Hepatocyte (in vitro differentiated cells): ENCODE data around the gene FADD. TPM values are rescaled to one million over a fixed set of nuclear protein-coding genes. Genes with fewer than 3 reads are reported as not detected.

Experiments used
- DNase-seq: peaks from one replicate; pipeline ENCODE4 v3.0.0-alpha.2; 2016; ENCODE audit warnings: low spot score
- H2AFZ ChIP-seq: fragments of 200-600 bp; sonication (generic); 2 replicates; pipeline ENCODE4 v1.6.0; 2016; ENCODE audit warnings: antibody characterized with exemption, mild to moderate bottlenecking
- H3K27ac ChIP-seq: fragments of 200-600 bp; sonication (generic); 2 replicates; pipeline ENCODE4 v1.5.1; 2016; ENCODE audit warnings: mild to moderate bottlenecking
- H3K27me3 ChIP-seq: fragments of 200-600 bp; sonication (generic); 2 replicates; pipeline ENCODE4 v1.6.1; 2016
- H3K36me3 ChIP-seq: fragments of 200-600 bp; sonication (generic); replicated peaks from 2 replicates; pipeline ENCODE4 v1.5.1; 2016; ENCODE audit warnings: low read depth; ENCODE audit not compliant: insufficient read depth
- H3K4me1 ChIP-seq: fragments of 200-600 bp; sonication (generic); 2 replicates; pipeline ENCODE4 v1.5.1; 2016; ENCODE audit warnings: mild to moderate bottlenecking, moderate library complexity; ENCODE audit not compliant: insufficient read depth
- H3K4me2 ChIP-seq: fragments of 200-600 bp; sonication (generic); 2 replicates; pipeline ENCODE4 v1.6.0; 2016
- H3K4me3 ChIP-seq: fragments of 200-600 bp; sonication (generic); 2 replicates; pipeline ENCODE4 v1.5.1; 2016; ENCODE audit warnings: mild to moderate bottlenecking
- H3K79me2 ChIP-seq: fragments of 200-600 bp; sonication (generic); 2 replicates; pipeline ENCODE4 v1.6.0; 2017; ENCODE audit warnings: mild to moderate bottlenecking
- H3K9me2 ChIP-seq: fragments of 200-600 bp; sonication (generic); replicated peaks from 2 replicates; pipeline ENCODE4 v1.6.0; 2017; ENCODE audit warnings: mild to moderate bottlenecking; ENCODE audit not compliant: insufficient read depth
- H3K9me3 ChIP-seq: fragments of 200-600 bp; sonication (generic); 2 replicates; pipeline ENCODE4 v1.5.1; 2016; ENCODE audit warnings: low read depth, mild to moderate bottlenecking
- H4K20me1 ChIP-seq: fragments of 200-600 bp; sonication (generic); 2 replicates; pipeline ENCODE4 v1.6.0; 2016; ENCODE audit warnings: mild to moderate bottlenecking; ENCODE audit not compliant: insufficient read depth, poor library complexity, severe bottlenecking
- EZH2 ChIP-seq: fragments of 200-600 bp; sonication (generic); IDR thresholded peaks from 2 replicates; pipeline ENCODE4 v1.6.1; 2016; ENCODE audit warnings: antibody characterized with exemption, mild to moderate bottlenecking, borderline replicate concordance
- EZH2phosphoT487 ChIP-seq: fragments of 200-600 bp; sonication (generic); IDR thresholded peaks from one replicate; pipeline ENCODE4 v1.6.1; 2018; ENCODE audit warnings: antibody characterized with exemption, mild to moderate bottlenecking, low read depth, moderate library complexity; ENCODE audit not compliant: unreplicated experiment, severe bottlenecking
- WGBS: methylation state at CpG from one replicate; pipeline ENCODE4 v1.1.6; 2016; ENCODE audit warnings: low lambda C conversion rate; ENCODE audit errors: missing lambda C conversion rate; 5-methylcytosine and 5-hydroxymethylcytosine counted together
- polyA plus RNA-seq: library from polyadenylated mRNA; unstranded; fragments of >200 nt; fragmentation: Nextera tagmentation; extraction: Ambion mirVana; gene quantifications from 2 replicates; pipeline ENCODE4 v1.2.1, GENCODE V29; 2016
- total RNA-seq: library from RNA; depleted of rRNA; stranded (reverse); fragments of >200 nt; gene quantifications from 2 replicates; pipeline ENCODE4 v1.2.3, GENCODE V29; 2014
- TF ChIP-seq, protein P1 (sequence below): fragments of 200-600 bp; sonication (generic); IDR thresholded peaks from 2 replicates; pipeline ENCODE4 v1.5.1; 2016; ENCODE audit warnings: antibody characterized with exemption, mild to moderate bottlenecking; ENCODE audit not compliant: poor library complexity

Gene FADD
- total and polyA plus RNA-seq, 2 experiments from 2014 or later: 29.6 to 36.1 TPM

DNA sequence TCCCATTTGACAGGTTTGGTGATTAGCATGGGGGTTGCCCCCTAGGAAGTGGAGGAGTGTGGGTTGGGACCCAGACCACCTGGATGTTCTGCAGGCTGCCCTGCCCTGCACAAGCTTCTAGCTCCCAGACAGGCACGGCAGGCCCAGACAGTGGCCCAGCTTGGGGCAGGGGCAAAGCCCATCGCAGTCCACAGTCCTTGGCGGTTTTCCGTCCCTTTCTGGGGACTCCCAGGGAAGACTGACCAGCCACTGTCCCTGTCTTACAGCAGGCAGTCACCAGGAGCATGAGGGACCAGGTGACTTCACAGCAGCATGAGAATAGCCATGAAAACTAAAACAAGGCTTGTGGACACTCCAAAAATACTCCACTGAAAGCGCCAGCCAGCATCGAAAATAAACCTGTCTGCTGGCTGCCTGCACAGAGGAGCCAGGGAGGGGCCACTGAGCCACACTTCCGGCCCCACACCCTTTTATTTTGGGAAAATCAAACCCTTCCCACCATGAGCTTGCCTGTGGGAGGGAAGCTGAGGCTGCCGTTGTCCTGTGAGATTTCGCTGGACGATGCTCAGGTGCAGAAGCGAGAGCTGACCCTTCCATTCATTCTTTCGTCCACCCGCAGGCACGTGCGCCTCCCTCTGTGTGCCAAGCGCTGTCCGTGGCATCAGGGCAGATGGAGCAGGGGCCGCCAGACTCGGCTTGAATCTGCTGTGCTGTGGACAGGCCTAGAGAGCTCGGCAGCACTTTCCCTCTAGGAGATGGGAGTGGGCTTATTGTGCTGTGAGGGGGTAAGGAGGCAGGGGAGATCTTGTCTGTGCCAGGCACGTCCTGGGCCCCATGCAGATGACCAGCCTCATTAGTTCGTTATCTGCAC is 28.0 kb downstream of the FADD start:
- Histone ChIP-seq H3K79me2 (no peaks in the 10 kb centered on the region), H3K27ac (no peak overlapping the region), H3K4me1 (no peaks in the 10 kb centered on the region), H3K36me3 (no peaks in the 10 kb centered on the region), H2AFZ (no peak overlapping the region), H3K4me2 (no peak overlapping the region), H4K20me1 (no peaks in the 10 kb centered on the region), H3K27me3 (no peaks in the 10 kb centered on the region), H3K9me3 (no peaks in the 10 kb centered on the region), H3K4me3 (no peak overlapping the region), H3K9me2 (no peaks in the 10 kb centered on the region)
- WGBS: 90% methylated on average over 22 of the region's 22 CpGs
- TF ChIP-seq, protein P1, sequence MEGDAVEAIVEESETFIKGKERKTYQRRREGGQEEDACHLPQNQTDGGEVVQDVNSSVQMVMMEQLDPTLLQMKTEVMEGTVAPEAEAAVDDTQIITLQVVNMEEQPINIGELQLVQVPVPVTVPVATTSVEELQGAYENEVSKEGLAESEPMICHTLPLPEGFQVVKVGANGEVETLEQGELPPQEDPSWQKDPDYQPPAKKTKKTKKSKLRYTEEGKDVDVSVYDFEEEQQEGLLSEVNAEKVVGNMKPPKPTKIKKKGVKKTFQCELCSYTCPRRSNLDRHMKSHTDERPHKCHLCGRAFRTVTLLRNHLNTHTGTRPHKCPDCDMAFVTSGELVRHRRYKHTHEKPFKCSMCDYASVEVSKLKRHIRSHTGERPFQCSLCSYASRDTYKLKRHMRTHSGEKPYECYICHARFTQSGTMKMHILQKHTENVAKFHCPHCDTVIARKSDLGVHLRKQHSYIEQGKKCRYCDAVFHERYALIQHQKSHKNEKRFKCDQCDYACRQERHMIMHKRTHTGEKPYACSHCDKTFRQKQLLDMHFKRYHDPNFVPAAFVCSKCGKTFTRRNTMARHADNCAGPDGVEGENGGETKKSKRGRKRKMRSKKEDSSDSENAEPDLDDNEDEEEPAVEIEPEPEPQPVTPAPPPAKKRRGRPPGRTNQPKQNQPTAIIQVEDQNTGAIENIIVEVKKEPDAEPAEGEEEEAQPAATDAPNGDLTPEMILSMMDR: no peak
- TF ChIP-seq EZH2: no peak
- DNase-seq: no peak

DNA sequence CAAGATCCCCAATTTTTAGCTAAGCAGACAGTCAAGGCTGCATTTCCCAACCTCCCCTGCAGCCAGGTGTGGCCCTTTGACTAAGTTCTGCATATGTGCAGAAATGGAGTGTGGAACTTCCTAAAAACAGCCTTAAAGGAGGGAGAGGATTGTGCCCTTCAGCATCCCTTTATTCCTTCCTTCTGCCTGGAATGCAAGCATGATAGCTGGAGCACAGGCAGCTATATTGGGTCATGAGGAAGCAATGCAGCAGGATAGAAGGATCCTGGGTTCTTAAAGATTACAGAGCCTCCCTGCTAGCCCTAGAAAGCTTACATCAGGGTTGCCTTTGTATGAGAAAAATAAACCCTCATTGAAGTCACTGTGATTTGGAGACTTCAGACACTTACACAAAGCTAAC is 29.9 kb downstream of the FADD start:
- H3K79me2 ChIP-seq: no peaks in the 10 kb centered on the region
- H3K27me3 ChIP-seq: no peaks in the 10 kb centered on the region

DNA sequence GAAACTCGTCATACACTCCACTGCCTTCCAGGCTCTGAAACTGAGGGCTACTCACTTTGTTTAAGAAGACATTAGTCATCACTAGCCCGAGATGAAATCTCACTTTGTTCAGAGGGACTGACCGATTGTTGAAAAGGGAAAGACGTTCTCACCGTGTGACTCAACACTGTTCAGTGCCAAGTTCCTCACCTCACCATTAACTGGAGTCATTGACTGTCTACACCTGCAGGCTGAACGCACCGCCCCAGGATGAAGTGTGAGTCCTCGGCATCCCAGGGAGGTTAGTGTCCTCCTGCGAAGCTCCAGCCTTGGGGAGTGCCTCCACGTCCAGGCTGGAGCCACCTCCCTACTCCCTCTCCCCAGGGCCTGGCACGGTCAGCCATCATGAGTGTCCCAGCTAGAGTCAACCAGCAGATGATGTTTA is 30.4 kb downstream of the FADD start:
- no peaks in the 10 kb centered on the region for H3K79me2 ChIP-seq
- no peak overlapping the region for H3K27ac ChIP-seq
- no peaks in the 10 kb centered on the region for H3K9me2 ChIP-seq
- no peak overlapping the region for H3K4me3 ChIP-seq
- no peaks in the 10 kb centered on the region for H3K27me3 ChIP-seq
- peak; percentile 58 for DNase-seq
- no peak overlapping the region for H2AFZ ChIP-seq
- no peak for TF ChIP-seq EZH2phosphoT487
- TF ChIP-seq, protein P1: no peak
- TF ChIP-seq EZH2: no peak
- no peaks in the 10 kb centered on the region for H3K36me3 ChIP-seq
- no peak overlapping the region for H3K4me2 ChIP-seq
- no peaks in the 10 kb centered on the region for H3K9me3 ChIP-seq
- no peaks in the 10 kb centered on the region for H3K4me1 ChIP-seq
- no peaks in the 10 kb centered on the region for H4K20me1 ChIP-seq
- WGBS: 73% methylated on average over 11 of the region's 11 CpGs

More for the DNA sequence above, 29.9 kb downstream of the FADD start:
- Histone ChIP-seq H3K36me3 (no peaks in the 10 kb centered on the region), H3K9me3 (no peaks in the 10 kb centered on the region), H3K4me2 (no peak overlapping the region), H3K9me2 (no peaks in the 10 kb centered on the region), H3K27ac (peak overlapping the region; percentile 56), H3K4me3 (no peak overlapping the region), H3K4me1 (no peaks in the 10 kb centered on the region), H4K20me1 (no peaks in the 10 kb centered on the region), H2AFZ (no peak overlapping the region)
- no peak for TF ChIP-seq EZH2
- TF ChIP-seq EZH2phosphoT487: no peak
- TF ChIP-seq, protein P1: no peak
- no peak for DNase-seq
